K562 (cell line): ENCODE results near the gene PIGC. TPM values are rescaled to one million over a fixed set of nuclear protein-coding genes. Genes with fewer than 3 reads are reported as not detected.

Experiments used
- ATAC-seq: fragments of 200-7000 bp; cut with Tn5 transposase; 3 replicates; pipeline ENCODE4 v1.9.1; 2020; ENCODE audit warnings: moderate library complexity
- BruUV-seq: library from RNA; stranded (reverse); fragments of 400-500 nt; replicated peaks from 2 replicates; lab custom pipeline; 2021; lab: Mats Ljungman, UMichigan
- CTCF ChIA-PET: fragments of 300-600 bp; formaldehyde crosslinking; extraction: SDS; loops from one replicate; lab custom pipeline; 2021; ENCODE audit warnings: low intra/inter-chr PET ratio; lab: Yijun Ruan, JAX
- POLR2A ChIA-PET: fragments of 300-600, 350-650 bp; sonication (Branson Sonifier 250); formaldehyde crosslinking; extraction: SDS; loops from one replicate; lab custom pipeline; 2021; ENCODE audit warnings: antibody characterized with exemption, inconsistent platforms; lab: Yijun Ruan, JAX
- DNase-seq, 4 experiments: peaks; one replicate each; pipeline versions ENCODE4 v3.0.0 to v3.0.0-alpha.2; 2011 to 2018; ENCODE audit warnings: low spot score in 3 of 4, mixed read lengths in 3 of 4; ENCODE audit errors: extremely low read depth in 1 of 4
- FAIRE-seq: peaks from 2 replicates; lab custom pipeline; 2011; peaks lifted over from hg19 to GRCh38; lab: Jason Lieb, UNC
- H2AFZ ChIP-seq: 2 replicates; pipeline ENCODE4 v1.6.0; 2011; ENCODE audit warnings: low read depth, low read length, control low read depth, inconsistent platforms
- H3K27ac ChIP-seq: fragments of 200-600 bp; 3 replicates; pipeline ENCODE4 v1.8.0; 2011; ENCODE audit warnings: low read depth, mild to moderate bottlenecking, control low read depth, inconsistent platforms, low read length, moderate library complexity, mixed read lengths; ENCODE audit errors: extremely low read depth
- H3K27me3 ChIP-seq, 2 experiments: fragments of 300-600 bp in 1 of 2; 2 replicates in 1 of 2; 3 replicates in 1 of 2; pipeline versions ENCODE4 v1.6.0 to v1.8.0; 2011; ENCODE audit warnings: inconsistent platforms in 2 of 2, low read length in 2 of 2, mild to moderate bottlenecking in 1 of 2, mixed read lengths in 1 of 2, moderate library complexity in 1 of 2; ENCODE audit not compliant: control insufficient read depth in 2 of 2, insufficient read depth in 2 of 2
- H3K36me3 ChIP-seq: fragments of 300-600 bp; 3 replicates; pipeline ENCODE4 v1.8.0; 2011; ENCODE audit warnings: mild to moderate bottlenecking, low read length, inconsistent platforms; ENCODE audit not compliant: control insufficient read depth, insufficient read depth
- H3K4me1 ChIP-seq, 2 experiments: fragments of 200-600 bp in 1 of 2; replicated peaks in 1 of 2; 2 replicates in 1 of 2; 3 replicates in 1 of 2; pipeline versions ENCODE4 v1.5.1 to v1.8.0; 2011; ENCODE audit warnings: inconsistent platforms in 2 of 2, low read length in 2 of 2, mild to moderate bottlenecking in 1 of 2, mixed read lengths in 1 of 2, moderate library complexity in 1 of 2; ENCODE audit not compliant: control insufficient read depth in 2 of 2, insufficient read depth in 2 of 2
- H3K4me2 ChIP-seq: 2 replicates; pipeline ENCODE4 v1.6.1; 2011; ENCODE audit warnings: low read length, control low read depth, inconsistent platforms, mixed read lengths; ENCODE audit not compliant: insufficient read depth
- H3K4me3 ChIP-seq: fragments of 200-600 bp; sonication (generic), shearing (Covaris generic); 2 replicates; pipeline ENCODE4 v1.5.1; 2016; ENCODE audit warnings: control low read depth, inconsistent platforms
- H3K79me2 ChIP-seq: fragments of 200-600 bp; 3 replicates; pipeline ENCODE4 v1.8.0; 2011; ENCODE audit warnings: low read length, inconsistent platforms; ENCODE audit not compliant: control insufficient read depth, insufficient read depth
- H3K9ac ChIP-seq, 2 experiments: 2 replicates each; pipeline versions ENCODE4 v1.6.0 to v1.6.1; 2011; ENCODE audit warnings: low read depth in 2 of 2, low read length in 2 of 2, control low read depth in 1 of 2, inconsistent platforms in 1 of 2, mild to moderate bottlenecking in 1 of 2, mixed read lengths in 1 of 2; ENCODE audit not compliant: insufficient read depth in 1 of 2
- H3K9me1 ChIP-seq: one replicate; pipeline ENCODE4 v1.6.0; 2011; ENCODE audit warnings: inconsistent platforms, mild to moderate bottlenecking, low read length, moderate library complexity; ENCODE audit not compliant: control insufficient read depth, insufficient read depth
- H3K9me3 ChIP-seq: replicated peaks from 2 replicates; pipeline ENCODE4 v1.5.1; 2011; ENCODE audit warnings: low read depth, low read length, inconsistent platforms; ENCODE audit not compliant: control insufficient read depth, insufficient read depth
- H4K20me1 ChIP-seq: replicated peaks from 2 replicates; pipeline ENCODE4 v1.6.1; 2011; ENCODE audit warnings: low read length, inconsistent platforms, mixed read lengths; ENCODE audit not compliant: control insufficient read depth, insufficient read depth
- CCAR2 ChIP-seq: fragments of 200-400 bp; formaldehyde crosslinking; IDR thresholded peaks from 2 replicates; pipeline ENCODE4 v1.6.1; 2017; ENCODE audit warnings: mild to moderate bottlenecking, low read depth, low read length
- CCNT2 ChIP-seq: IDR thresholded peaks from 2 replicates; pipeline ENCODE4 v1.6.1; 2011; ENCODE audit warnings: borderline replicate concordance, low read depth, mild to moderate bottlenecking, moderate library complexity, mixed read lengths, low read length; ENCODE audit not compliant: insufficient read length; ENCODE audit errors: extremely low read depth
- FOXJ2 ChIP-seq: fragments of 200-800 bp; sonication (Bioruptor generic); IDR thresholded peaks from 2 replicates; pipeline ENCODE4 v1.6.1; 2016; ENCODE audit warnings: missing genetic modification characterization, missing compliant biosample characterization
- MEF2A ChIP-seq: IDR thresholded peaks from 2 replicates; pipeline ENCODE4 v1.6.1; 2011; ENCODE audit warnings: low read depth, mild to moderate bottlenecking, low read length, moderate library complexity; ENCODE audit not compliant: control insufficient read depth
- STAT6 ChIP-seq: sonication (generic); formaldehyde crosslinking; IDR thresholded peaks from 2 replicates; pipeline ENCODE4 v1.8.1; 2023; ENCODE audit warnings: mild to moderate bottlenecking, missing genetic modification reagents
- whole genome bisulfite sequencing: fragments of 100-300 bp; shearing (Covaris generic); methylation state at CpG from one replicate; pipeline ENCODE4 v1.1.6; 2016; ENCODE audit warnings: low coverage, mixed read lengths; ENCODE audit not compliant: insufficient coverage; ENCODE audit errors: missing lambda C conversion rate; 5-methylcytosine and 5-hydroxymethylcytosine counted together
- in situ Hi-C: fragments of 300-500 bp; cut with MboI; formaldehyde crosslinking; loops from 4 replicates; pipeline ENCODE4 v1.15.0; 2018; ENCODE audit warnings: inconsistent platforms, mixed read lengths
- intact Hi-C: fragments of 100-400 bp; cut with micrococcal nuclease; formaldehyde crosslinking; loops from 2 replicates; pipeline ENCODE4 v1.14.2; 2022
- polyA plus RNA-seq, 8 experiments: library from polyadenylated mRNA; depleted of rRNA in 4 of 8; stranded (reverse) in 5 of 8; unstranded in 3 of 8; fragments of >200 nt; fragmentation: Nextera tagmentation in 2 of 8; fragmentation: Illumina TruSeq in 1 of 8; extraction: Ambion mirVana in 2 of 8; extraction: Trizol in 1 of 8; gene quantifications; 2 replicates each; pipeline versions ENCODE4 v1.2.1 to v1.2.3, GENCODE V29; 2011 to 2014; ENCODE audit warnings: inconsistent platforms in 1 of 8, missing spikeins in 1 of 8
- total RNA-seq, 7 experiments: library from RNA; depleted of rRNA in 6 of 7; stranded (reverse); fragments of >200 nt in 6 of 7; fragmentation: Illumina TruSeq in 2 of 7; extraction: Trizol in 2 of 7; gene quantifications; 2 replicates each; pipeline versions ENCODE4 v1.2.1 to v1.2.3, GENCODE V29; 2011 to 2021; ENCODE audit warnings: low replicate concordance in 1 of 7

The PIGC gene
- total and polyA plus RNA-seq, 9 of the 15 experiments (the other 6 are each of a cell fraction or from before 2014, with no cell fraction given), result 30.5 to 97.9 (median 54.7) TPM

GRCh38 chr1:172486805-172487454 lies 43.1 kb upstream of the PIGC start (continued):
- no peak for TF ChIP-seq STAT6

GRCh38 chr1:172485626-172486025 lies 41.8 kb upstream of the PIGC start:
- ATAC-seq (no peak), DNase-seq (no peak), FAIRE-seq (no peak)
- Histone ChIP-seq H3K9me3 (no peaks in the 10 kb centered on the region), H3K4me3 (no peak overlapping the region), H4K20me1 (no peaks in the 10 kb centered on the region), H3K36me3 (no peaks in the 10 kb centered on the region), H3K4me1 (peaks cover 0 to 17% of the 10 kb centered on the region in 2 experiments; a peak in 3 of 5 replicates), H3K27me3 (no peaks in the 10 kb centered on the region), H2AFZ (no peak overlapping the region), H3K4me2 (no peak overlapping the region), H3K9me1 (no peaks in the 10 kb centered on the region), H3K79me2 (no peaks in the 10 kb centered on the region), H3K27ac (no peak overlapping the region), H3K9ac (no peak overlapping the region)
- WGBS, result 28% methylated on average over 5 of the region's 5 CpGs
- in situ Hi-C loops (no loop called here), intact Hi-C loops (no loop called here)
- ChIA-PET CTCF (no interaction called here), POLR2A (interaction anchor here (1.9 kb wide), 1 partner anchor 13 kb away, joined by 5 read pairs; no protein-coding TSS in a partner anchor)
- BruUV-seq, result no TSS peak
- TF ChIP-seq MEF2A (no peak), CCAR2 (no peak), CCNT2 (no peak), FOXJ2 (tag) (peak; percentile 25; the same call in 1 of the 2 replicates)
